Right lobe of liver (tissue), 4 donors: ENCODE measurements around the gene CSNK2A3.

ENCODE experiments used
- POLR2A ChIP-seq: fragments of 450-650 bp; IDR thresholded peaks from one replicate; pipeline ENCODE4 v1.6.1; 2017; ENCODE audit warnings: antibody characterized with exemption, mild to moderate bottlenecking
- TF ChIP-seq, protein P1 (sequence below), 4 donors: fragments of 200-600 bp in 3 of 4; fragments of 450-650 bp in 1 of 4; IDR thresholded peaks; one replicate each; pipeline versions ENCODE4 v1.5.1 to v1.8.0; 2016 to 2022; ENCODE audit warnings: antibody characterized with exemption in 4 of 4, mild to moderate bottlenecking in 2 of 4
- donor health status: DM: no; HTN: no; CAD: no.
- donor health status: DM: no; HTN: no; CAD: no.
- donor health status: DM: no; HTN: yes; CAD: no.

- TF ChIP-seq, protein P1, sequence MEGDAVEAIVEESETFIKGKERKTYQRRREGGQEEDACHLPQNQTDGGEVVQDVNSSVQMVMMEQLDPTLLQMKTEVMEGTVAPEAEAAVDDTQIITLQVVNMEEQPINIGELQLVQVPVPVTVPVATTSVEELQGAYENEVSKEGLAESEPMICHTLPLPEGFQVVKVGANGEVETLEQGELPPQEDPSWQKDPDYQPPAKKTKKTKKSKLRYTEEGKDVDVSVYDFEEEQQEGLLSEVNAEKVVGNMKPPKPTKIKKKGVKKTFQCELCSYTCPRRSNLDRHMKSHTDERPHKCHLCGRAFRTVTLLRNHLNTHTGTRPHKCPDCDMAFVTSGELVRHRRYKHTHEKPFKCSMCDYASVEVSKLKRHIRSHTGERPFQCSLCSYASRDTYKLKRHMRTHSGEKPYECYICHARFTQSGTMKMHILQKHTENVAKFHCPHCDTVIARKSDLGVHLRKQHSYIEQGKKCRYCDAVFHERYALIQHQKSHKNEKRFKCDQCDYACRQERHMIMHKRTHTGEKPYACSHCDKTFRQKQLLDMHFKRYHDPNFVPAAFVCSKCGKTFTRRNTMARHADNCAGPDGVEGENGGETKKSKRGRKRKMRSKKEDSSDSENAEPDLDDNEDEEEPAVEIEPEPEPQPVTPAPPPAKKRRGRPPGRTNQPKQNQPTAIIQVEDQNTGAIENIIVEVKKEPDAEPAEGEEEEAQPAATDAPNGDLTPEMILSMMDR (IDR thresholded peaks at IDR 0.05) = no peak
- TF ChIP-seq POLR2A = no peak
Observed at GRCh38 chr11:11322101-11322500, 30.9 kb downstream of the CSNK2A3 start.
